Brain pericyte (primary cell): ENCODE measurements around the gene LIX1.
"Not testable (repeated sequence)": the region's sequence is repeated elsewhere in the genome, so short reads cannot be mapped to it uniquely, and the experiment has no call there.

Experiments
- DNase-seq: peaks from one replicate; pipeline ENCODE4 v3.0.0-alpha.2; 2012; ENCODE audit warnings: low read depth, low spot score

Gene LIX1

GRCh38 chr5:97141539-97141938 is 872 bp downstream of the LIX1 start:
- DNase-seq: no peak

GRCh38 chr5:97141031-97141430 is 1.4 kb downstream of the LIX1 start:
- DNase-seq: no peak

- not testable (repeated sequence) for DNase-seq
Observed at GRCh38 chr5:97140250-97140649, 2.2 kb downstream of the LIX1 start.

- no peak for DNase-seq
Observed at GRCh38 chr5:97136475-97136874, 5.9 kb downstream of the LIX1 start.

GRCh38 chr5:97135868-97136267 is 6.5 kb downstream of the LIX1 start:
- DNase-seq: no peak

GRCh38 chr5:97134634-97135033 is 7.8 kb downstream of the LIX1 start:
- DNase-seq: no peak

- no peak for DNase-seq
Observed at GRCh38 chr5:97133101-97133500, 9.3 kb downstream of the LIX1 start.

GRCh38 chr5:97131921-97132320 is 10.5 kb downstream of the LIX1 start:
- no peak for DNase-seq

GRCh38 chr5:97131139-97131710 is 11.2 kb downstream of the LIX1 start:
- no peak for DNase-seq

GRCh38 chr5:97127727-97128126 is 14.7 kb downstream of the LIX1 start:
- DNase-seq: no peak

- no peak for DNase-seq
Observed at GRCh38 chr5:97125125-97125683, 17.2 kb downstream of the LIX1 start.

GRCh38 chr5:97124335-97124734 is 18.1 kb downstream of the LIX1 start:
- no peak for DNase-seq

GRCh38 chr5:97121848-97122247 is 20.6 kb downstream of the LIX1 start:
- no peak for DNase-seq

GRCh38 chr5:97120195-97120594 is 22.2 kb downstream of the LIX1 start:
- no peak for DNase-seq

GRCh38 chr5:97119007-97119390 is 23.4 kb downstream of the LIX1 start:
- DNase-seq: no peak

- DNase-seq: no peak
Observed at GRCh38 chr5:97118261-97119006, 24.0 kb downstream of the LIX1 start.

GRCh38 chr5:97115932-97116331 is 26.5 kb downstream of the LIX1 start:
- no peak for DNase-seq

GRCh38 chr5:97112230-97112629 is 30.2 kb downstream of the LIX1 start:
- no peak for DNase-seq

GRCh38 chr5:97111616-97112015 is 30.8 kb downstream of the LIX1 start:
- no peak for DNase-seq

- DNase-seq: no peak
Observed at GRCh38 chr5:97111004-97111403, 31.4 kb downstream of the LIX1 start.

- DNase-seq: no peak
Observed at GRCh38 chr5:97107318-97107717, 35.1 kb downstream of the LIX1 start.

- DNase-seq: no peak
Observed at GRCh38 chr5:97106216-97106581, 36.2 kb downstream of the LIX1 start.

- no peak for DNase-seq
Observed at GRCh38 chr5:97105501-97106215, 36.8 kb downstream of the LIX1 start.
